SIG-M5 (cell line): ENCODE measurements around the gene DNAI1.
"Not testable (repeated sequence)": the region's sequence is repeated elsewhere in the genome, so short reads cannot be mapped to it uniquely, and the experiment has no call there.

ENCODE experiments used
- DNase-seq: peaks from one replicate; lab custom pipeline; 2025; lab: John Stamatoyannopoulos, UW

Gene DNAI1

DNA sequence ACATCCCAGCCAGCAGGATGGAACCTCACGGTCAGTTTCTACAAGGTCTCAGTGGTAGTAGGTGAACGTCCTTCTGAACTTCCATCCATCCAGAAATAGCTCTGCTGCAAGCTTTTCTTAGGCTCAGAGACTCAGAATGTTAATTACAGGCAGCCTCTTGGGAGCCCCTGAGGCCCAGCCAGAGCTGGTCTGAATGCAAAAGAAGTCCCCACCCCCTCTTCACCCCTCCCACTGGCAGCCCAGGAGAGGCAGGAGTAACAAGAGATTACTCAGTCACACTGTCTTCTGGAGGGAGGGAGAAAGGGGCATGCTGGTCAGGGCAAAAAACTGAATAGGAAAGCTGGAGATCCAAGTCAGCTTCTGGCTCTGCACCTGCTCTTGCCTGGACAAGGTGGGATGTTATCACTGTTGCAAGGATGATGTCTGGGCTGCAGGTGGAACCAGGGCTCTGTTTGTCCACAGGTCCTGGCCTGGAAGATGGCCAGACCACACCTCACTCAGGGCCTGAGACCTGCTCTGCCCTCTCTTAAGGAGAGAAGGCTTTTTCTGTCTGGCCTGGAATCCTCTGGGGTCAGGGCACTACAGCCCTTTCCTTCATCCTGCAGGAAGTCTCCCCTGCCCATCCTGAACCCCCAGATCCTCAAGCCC, 55.1 kb downstream of the DNAI1 start:
- no peak for DNase-seq

DNA sequence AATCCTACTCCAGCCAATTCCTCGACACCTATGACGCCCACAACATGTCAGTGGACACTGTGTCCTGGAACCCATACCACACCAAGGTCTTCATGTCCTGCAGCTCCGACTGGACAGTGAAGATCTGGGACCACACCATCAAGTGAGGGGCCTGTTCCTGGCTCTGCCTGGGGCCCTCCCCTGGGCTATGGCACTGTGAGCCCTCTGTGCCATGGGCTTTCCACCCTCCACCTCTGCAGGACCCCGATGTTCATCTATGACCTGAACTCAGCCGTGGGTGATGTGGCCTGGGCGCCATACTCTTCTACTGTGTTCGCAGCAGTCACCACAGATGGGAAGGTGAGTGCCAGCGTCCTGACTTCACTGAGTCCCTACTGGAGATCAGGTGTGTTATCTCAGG, 55.8 kb downstream of the DNAI1 start:
- no peak for DNase-seq

DNA sequence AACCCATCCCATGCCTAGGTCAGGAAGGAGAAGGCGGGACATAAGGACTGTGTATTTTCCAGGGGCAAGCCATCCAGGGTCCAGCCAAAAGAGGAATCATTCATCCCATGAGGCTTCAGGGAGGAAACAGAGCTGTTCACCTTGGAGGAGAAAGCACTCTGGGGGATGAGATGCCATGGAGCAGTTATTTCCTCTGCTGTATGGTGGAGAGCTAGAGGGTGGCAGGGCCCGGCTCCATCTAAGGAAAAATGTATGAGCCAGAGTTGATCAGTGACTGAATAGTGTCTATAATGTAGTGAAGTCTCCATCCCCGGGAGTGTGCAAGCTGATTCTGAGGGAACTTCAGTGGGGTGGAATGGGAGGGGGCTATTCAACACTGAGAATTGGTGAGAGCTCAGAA, 56.2 kb downstream of the DNAI1 start:
- DNase-seq: no peak

DNA sequence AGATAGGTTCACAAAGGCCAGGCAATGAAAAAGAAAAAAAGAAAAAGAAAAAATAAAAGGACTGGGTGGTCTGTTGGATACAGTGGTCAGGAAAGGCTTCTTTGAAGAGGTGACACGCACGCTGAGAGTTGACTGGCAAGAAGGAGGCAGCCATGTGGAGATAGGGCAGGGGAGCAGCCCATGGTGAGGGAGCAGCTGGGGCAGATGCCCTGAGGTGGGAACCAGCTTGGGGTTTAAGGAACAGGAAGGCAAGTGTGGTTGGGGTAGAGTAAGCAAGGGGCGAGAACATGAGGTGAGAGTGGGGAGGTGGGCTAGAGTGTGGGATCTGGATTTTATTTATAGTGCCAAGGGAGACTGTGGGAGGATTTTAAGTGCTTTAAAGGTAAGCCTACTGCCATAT, 57.4 kb downstream of the DNAI1 start:
- DNase-seq: no peak

DNA sequence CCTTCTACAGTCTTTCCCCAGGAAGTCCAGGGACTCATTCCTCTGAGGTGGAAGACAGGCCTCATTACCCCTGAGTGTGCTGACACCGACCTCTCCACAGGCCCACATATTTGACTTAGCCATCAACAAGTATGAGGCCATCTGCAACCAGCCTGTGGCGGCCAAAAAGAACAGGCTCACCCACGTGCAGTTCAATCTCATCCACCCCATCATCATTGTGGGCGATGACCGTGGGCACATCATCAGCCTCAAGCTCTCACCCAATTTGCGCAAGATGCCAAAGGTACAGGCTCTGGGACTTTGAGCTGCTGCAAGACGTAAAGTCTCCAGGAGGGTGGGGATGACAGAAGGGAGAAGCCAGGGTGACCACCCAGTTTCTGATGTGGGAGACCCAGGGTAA, 58.6 kb downstream of the DNAI1 start:
- DNase-seq: no peak

DNA sequence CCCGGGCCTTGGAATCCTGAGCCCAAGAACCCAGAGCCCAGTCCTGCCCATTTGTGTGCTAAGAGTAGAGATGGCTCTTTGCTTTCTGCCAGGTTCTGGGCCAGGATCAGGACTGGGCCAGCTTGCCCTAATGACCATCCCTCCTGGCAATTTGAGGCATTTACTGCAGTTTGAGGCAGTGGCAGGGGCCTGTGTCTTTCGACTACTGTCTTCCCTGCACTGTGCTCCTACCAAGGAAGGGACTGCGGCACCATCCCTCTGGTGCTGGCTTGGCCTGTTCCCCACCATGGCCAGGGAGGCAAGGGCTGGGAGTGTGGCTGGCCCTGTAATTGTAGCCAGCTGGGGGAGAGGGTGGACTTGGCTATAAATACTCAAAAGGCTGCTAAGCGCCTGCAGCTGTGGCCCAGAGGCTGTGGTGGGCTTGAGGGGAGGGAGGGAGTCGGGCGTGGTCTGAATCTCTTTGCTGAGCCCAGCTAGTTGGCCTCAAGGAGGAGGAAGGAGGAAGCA, 59.6 kb downstream of the DNAI1 start:
- no peak for DNase-seq

DNA sequence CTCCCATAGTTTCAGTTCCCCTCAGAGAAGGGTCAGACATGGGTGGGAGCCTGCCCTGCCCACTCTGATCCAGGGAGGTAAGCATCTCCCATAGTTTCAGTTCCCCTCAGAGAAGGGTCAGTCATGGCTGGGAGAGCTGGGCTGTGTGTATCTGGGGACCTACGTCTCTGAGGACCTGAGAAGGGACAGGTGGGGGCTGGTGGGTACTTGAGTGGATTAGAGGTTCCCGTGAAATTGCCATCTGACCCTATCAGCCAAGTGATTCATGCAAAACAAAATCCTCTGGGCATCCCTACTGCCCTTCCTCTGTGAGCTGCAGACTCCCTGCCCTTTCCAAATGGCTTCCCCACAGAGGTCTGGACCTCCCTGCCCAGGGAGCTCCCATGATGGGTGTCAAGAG, 60.3 kb downstream of the DNAI1 start:
- DNase-seq: no peak

DNA sequence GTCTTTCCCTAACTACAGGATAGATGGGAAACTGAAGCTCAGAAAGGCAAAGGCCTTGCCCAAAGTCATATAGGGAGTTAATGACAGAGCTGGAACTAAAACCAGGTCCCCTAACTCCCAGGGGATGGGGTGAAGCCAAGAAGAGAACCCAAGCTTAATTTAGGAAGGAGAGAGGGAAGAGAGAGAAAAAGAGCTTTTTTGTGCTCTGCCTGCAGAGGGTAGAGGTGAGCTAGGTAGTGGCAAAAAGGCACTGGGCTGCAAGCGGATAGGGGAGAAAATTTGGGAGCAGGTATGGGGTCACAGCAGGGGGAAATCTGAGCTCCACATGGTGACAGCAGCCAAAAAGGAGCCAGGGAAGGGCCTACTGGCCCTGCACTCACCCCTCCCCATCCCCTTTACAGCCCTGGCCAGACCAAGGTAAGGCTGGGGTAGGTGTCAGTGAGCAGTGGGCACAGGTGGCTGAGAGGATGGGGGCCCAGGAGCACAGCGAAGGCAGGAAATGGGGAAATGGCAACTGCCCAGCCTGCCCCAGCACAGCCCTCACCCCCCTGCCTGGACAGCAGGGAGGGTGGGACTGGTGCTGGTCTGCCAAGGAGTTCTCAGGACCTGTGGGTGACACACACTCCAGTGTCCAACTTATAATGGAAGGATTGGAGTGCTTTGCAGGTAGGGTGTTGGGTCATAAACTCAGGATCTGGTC, 60.9 kb downstream of the DNAI1 start:
- no peak for DNase-seq

DNA sequence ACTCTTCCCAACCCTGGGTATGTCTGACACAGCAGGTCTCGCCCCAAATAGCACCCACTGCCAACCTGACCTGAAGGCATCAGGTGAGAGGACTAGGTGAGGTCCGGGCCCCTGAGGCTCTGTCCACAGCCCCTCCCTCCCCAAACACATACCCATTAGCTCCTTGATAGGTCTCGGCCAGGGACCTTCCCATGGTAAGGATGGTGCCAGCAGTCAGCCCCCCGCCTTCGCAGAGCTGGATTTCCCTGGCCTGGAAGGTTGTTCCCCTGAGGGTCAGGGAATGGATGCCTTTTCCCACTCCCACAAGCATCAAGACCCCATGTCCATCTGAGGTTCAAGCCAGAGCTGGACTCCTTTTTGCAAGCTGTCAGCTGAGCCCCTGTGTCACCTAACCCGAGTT, 61.5 kb downstream of the DNAI1 start:
- DNase-seq: no peak

DNA sequence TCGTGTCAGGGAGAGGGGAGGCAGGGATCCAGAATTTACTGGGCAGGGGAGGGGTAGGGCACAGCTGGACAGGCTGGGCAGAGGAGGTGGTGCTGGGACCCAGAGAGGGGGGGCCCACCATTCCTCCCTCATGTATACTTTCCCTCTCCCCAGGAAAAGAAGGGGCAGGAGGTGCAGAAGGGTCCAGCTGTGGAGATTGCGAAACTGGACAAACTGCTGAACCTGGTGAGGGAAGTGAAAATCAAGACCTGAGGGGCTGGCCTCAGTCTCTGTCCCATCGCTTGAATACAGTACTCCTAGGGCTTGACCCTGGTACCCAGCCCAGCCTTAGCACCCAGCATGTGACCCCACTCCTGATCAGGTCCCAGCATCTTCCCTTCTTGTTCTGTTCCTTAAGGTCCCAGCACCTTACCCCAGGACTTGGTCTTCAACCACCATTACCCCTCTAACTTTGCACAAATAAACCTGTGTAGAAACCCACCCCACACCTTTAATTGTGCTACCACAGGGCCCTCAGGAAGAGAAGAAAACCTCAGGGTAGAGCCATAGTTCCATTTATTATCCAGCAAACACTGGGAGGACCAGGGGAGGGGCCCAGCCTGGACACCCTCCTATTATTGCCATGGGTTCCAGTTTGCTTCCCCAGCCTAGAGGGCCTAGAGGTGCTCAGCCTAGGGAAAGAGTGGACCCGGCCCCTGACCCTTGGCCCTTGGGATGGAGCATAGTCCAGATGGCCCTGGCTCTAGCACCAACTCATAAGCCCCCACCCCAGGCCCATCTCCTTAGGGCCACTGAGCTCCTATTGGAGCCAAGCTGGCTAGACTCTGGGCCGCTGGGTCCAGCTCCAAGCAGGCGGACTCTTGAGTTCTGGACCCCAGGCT, 62.1 kb downstream of the DNAI1 start:
- DNase-seq: no peak

DNA sequence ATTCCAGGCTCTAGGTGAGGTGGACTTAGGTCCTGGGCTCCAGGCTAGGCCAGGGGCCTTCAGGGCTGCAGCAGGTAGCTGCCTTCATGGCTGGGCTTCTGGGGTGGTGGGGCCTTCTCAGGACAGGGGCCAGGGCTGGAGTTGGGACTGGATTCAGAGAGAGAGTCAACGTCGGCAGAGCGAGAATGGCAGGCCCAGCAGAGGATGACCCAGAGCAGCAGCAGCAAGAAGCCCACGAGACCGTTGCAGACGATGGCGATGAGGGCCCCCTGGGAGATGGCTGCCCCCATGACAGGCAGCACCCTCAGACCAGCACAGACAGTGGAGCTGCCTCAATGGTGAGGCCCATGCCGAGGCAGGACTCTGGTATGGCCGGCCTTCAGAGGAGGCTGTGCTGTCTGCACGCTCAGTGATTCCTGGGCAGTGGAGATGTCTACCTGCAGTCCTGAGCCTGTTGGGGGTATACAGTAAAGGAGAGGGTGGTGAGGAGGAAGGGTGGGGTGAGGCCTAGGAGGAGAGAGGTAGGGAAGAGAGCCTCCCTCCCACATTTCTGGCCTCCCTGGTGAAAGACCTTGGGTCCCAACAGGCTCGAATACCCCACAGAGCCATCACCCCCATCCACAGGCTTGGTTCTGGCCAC, 62.9 kb downstream of the DNAI1 start:
- DNase-seq: no peak

DNA sequence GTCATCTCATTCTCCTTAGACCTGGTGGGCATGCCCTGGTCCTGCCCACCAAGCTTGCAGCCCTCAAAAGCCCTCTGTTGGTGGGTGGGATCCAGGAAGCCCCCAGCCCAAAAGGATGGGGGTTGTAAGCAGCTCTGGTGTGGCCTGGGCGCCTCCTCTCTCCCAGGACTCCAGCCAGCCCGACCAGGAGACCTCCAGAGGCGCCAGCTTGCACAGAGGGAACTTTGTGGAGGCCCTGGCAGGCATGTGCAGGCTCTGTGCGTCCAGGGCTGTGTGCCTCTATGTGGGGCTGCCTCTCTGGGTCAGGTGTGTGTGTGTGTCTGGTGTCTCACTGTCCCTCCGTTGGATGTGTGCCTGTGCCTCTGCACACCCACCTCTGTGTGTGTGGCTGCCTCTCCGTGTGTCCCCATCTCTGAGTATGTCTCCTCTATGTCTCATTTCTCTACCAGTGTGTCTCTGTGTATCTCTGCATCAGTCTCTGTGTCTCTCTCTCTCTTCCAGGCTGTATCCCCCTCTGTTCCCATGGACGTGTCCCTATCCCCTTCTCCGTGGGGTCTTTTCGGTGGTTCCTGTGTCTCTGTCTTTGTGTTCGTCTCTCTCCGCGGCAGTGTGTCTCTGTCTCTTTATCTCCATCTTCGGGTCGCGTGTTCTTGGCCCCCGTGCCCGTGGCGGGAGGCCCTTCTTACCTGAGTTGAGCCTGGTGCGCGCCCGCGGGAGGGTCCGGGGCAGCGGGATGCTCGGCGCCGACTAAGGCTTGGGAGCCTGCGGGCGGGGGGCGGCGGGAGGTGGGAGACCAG, 63.7 kb downstream of the DNAI1 start:
- no peak for DNase-seq

DNA sequence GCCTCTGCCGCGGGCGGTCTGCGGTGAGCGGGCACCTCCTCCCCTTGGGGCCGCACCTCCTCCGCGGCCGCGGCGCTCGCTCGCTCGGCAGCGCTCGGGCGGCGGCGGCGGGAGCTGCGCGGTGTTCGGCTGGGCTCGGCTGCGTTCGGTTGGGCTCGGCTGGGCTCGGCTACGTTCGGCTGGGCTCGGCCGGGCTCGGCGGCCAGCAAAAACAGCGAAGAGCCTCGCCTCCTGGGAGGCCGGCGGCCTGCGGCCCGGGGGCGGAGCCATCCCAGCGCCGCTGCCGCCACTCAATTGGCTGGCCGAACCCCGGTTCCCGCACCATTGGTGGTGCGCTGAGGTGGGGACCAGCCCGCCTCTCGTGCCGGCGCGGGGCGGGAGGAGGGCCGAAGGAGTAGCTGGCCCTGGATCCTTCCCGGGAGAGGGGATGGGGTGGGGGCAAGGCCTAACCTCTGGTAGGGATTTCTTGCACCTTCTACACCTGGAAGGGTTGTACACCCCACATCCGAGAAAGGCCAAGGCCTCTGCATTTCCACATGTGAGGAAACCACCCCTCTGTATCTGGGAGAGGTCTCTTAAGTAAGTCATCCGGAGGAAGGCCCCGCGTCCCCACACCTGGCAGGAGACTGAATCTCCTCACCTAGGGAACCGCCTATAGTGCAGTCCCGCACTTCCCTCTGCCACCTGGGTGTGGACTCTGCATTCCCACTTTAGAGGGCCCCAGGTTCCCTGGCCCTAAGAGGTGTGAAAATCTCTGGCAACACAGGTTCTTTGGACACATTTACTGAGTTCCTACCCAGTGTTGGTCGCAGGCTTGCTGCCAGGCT, 64.6 kb downstream of the DNAI1 start, which contains the start of gene ENHO:
ENHO (minus strand) TSS at position 20 of the 827 bp plus-strand sequence. CDS start 1,295 bp downstream, outside the sequence.
- DNase-seq: no peak

DNA sequence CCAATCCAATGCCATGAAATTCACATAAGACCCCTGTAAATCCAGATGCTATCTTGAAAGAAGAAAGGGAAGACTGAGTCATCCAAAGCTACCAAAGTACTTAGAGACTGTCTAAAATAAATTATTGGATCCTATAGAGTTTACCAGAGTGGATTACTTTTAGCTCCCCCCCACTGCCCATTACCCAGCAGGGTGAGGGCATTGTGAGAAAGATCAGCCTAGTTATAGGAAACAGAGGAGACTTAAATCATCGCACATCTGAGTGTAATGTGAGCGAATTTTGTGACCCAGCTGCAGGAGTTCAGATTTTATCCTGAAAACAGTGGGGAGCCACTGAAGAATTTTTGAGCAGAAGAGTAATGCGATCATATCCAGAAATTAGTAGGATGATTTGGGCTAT, 65.7 kb downstream of the DNAI1 start:
- DNase-seq: no peak

DNA sequence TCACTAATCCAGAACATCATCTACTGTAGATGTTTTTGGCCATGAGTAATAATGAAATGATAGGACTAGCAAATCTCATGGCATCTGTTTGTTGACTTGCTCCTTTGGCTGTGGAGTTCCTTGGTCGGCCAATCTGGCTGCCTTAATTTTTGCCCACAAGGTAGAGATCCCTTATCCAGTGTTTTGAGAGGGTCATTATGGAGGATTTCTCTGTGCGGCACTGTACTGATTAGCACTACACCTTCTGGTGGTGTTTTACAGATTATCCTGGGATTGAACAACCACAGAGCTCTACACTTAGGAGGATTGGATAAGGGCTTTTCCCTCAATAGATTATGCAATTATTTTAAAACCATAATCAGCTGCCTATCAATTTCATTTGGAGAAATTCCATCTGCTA, 67.4 kb downstream of the DNAI1 start:
- no peak for DNase-seq

DNA sequence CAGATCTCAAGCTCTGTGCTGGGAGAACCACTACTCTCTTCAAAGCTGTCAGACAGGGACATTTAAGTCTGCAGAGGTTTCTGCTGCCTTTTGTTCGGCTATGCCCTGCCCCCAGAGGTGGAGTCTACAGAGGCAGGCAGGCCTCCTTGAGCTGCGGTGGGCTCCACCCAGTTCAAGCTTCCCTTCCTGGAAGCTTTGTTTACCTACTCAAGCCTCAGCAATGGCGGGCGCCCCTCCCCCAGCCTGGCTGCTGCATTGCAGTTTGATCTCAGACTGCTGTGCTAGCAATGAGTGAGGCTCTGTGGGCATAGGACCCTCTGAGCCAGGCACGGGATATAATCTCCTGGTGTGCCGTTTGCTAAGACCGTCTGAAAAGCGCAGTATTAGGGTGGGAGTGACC, 73.4 kb downstream of the DNAI1 start:
- not testable (repeated sequence) for DNase-seq

DNA sequence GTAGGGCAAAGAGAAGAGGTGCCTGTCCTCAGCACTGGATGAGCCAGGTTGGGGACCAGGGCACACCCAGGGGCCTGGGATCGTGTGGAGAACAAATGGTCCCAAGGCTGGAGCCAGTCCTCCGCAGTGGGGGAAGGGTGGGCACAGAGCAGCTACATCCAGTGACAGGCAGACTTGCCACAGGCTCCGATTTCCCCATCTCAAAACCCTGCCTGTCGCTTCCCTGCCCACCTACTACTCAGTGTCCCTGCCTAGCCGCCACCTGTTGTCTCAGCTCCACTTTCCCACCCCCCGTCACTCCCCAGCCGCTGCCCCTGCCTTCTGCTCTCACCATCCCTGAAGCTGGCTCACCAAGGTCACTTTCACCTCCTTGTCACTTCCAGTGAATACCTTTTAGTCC, 78.1 kb downstream of the DNAI1 start:
- no peak for DNase-seq

DNA sequence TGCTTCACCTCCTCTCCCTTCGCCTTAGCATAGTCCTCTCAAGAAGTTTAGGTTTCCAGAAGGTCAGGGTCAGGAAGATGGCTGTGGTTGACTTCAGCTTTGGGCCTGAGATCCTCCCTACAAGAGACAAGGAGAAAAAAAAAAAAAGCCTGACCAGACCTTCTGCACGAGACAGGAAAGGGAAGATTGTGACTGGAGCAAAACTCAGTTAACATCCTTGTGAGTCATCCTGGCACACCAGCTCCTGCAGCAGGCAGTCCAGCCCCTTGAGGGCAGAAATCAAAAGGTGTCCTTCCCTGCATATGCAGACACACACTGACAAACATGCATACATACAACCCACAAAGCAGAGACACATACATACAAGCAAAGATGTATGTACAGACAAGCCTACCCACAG, 82.2 kb downstream of the DNAI1 start:
- DNase-seq: no peak

DNA sequence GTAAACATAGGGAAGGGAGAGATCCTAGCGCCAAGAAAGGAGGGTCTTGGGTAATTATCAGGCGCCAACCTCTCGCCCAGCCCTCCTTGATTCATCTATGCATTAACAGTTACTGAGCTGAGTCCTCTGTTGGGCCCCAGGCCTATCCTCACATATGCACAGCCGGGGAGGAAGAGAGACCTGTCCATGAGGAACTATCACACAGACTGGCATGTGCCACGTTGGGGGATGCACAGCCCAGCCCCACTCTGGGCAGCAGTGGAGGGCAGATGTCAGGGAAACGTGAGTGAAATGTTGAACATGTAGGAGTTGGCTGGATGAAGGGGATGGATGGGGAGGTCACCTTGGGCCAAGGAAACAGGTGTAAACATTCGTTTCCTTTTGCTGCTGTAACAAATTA, 82.9 kb downstream of the DNAI1 start:
- DNase-seq: no peak

DNA sequence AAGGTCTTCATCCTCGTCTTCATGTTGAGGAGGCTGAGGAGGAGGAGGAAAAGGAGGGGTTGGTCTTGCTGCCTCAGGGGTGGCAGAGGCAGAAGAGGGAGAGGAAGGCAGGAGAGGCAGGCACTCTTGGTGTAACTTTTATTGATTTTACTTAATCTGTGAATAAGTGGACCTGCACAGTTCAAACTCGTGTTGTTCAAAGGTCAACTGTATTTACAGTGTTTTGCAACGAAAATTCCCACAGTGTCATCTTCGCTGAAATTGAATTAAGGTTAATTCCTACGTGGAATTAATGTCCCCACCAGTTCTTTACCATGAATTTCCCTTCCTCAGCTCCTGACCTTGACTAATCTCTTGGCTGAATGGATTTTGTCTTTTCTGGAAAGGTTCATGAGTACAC, 85.4 kb downstream of the DNAI1 start:
- DNase-seq: no peak

DNA sequence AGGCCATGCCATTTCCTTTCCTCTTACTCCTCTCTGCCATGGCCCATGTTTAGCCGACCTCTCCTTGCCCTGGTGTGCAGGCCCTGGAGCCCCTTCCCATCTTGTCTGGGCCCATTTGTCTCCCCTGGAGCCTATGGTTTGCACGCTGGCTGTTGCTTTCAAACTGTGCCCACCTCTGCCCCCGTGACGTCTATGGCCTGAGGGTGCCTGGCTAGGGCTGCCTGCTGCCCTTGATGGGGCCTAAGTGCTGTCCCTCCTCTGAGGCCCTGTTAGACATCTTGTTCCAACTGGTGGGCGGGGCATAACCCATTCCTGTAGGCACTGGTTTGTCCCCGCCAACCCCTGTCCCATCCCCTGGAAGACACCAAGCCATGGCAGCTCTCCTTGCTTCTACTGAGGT, 86.9 kb downstream of the DNAI1 start:
- DNase-seq: no peak
